HG03558 (cell line): ENCODE results near the gene ZYX.
"Not testable (repeated sequence)": the region's sequence is repeated elsewhere in the genome, so short reads cannot be mapped to it uniquely, and the experiment has no call there.

Source experiments
- ATAC-seq: cut with Tn5 transposase; IDR thresholded peaks from one replicate; pipeline ENCODE4 v1.9.1; 2021; ENCODE audit warnings: moderate number of reproducible peaks; ENCODE audit not compliant: unreplicated experiment; ENCODE audit errors: extremely low read depth

Gene ZYX

GRCh38 chr7:143384661-143385631 is 3.8 kb downstream of the ZYX start:
- no peak for ATAC-seq

GRCh38 chr7:143385891-143386781 is 5.0 kb downstream of the ZYX start:
- ATAC-seq, result no peak

- ATAC-seq, result no peak
Measured at GRCh38 chr7:143387156-143387975, 6.2 kb downstream of the ZYX start.

- no peak for ATAC-seq
Measured at GRCh38 chr7:143388051-143388450, 6.9 kb downstream of the ZYX start.

DNA sequence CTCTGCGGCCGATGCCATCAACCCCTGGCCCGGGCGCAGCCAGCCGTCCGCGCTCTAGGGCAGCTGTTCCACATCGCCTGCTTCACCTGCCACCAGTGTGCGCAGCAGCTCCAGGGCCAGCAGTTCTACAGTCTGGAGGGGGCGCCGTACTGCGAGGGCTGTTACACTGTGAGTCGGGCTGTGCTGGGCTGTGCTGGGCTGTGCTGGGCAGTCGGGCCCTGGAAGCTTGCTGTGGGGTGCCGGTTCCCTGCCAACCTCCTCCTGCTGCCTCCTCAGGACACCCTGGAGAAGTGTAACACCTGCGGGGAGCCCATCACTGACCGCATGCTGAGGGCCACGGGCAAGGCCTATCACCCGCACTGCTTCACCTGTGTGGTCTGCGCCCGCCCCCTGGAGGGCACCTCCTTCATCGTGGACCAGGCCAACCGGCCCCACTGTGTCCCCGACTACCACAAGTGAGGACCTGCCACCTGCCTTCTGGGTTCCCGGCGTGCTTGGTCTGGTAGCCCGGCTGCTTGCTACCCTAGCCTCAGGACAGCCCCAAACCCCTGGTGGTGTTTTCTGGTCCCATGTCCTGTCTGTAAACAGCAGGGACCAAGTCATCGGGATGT is 7.5 kb downstream of the ZYX start:
- ATAC-seq, result no peak

GRCh38 chr7:143389316-143390103 is 8.4 kb downstream of the ZYX start:
- ATAC-seq, result no peak

GRCh38 chr7:143390104-143390772 is 9.1 kb downstream of the ZYX start:
- ATAC-seq, result no peak

DNA sequence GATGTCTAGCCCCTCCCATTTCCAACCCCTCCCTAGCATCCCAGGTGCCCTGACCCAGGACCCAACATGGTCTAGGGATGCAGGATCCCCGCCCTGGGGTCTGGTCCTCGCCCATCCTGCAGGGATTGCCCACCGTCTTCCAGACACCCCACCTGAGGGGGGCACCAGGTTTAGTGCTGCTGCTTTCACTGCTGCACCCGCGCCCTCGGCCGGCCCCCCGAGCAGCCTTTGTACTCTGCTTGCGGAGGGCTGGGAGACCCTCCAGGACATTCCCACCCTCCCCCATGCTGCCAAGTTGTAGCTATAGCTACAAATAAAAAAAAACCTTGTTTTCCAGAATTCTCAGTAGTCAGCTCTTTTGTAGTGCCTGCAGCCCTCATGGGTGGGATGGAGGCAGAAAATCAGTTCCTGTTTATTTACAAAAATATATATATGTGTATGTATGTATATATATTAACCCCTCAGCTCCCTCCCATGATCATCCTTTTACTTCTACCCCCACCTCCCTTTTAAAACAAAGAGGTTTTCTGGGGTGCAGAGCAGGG is 9.7 kb downstream of the ZYX start:
- ATAC-seq, result no peak

GRCh38 chr7:143391462-143392404 is 10.6 kb downstream of the ZYX start:
- no peak for ATAC-seq

- ATAC-seq, result not testable (repeated sequence)
Measured at GRCh38 chr7:143392427-143392826, 11.3 kb downstream of the ZYX start.

- no peak for ATAC-seq
Measured at GRCh38 chr7:143392875-143393266, 11.7 kb downstream of the ZYX start.

DNA sequence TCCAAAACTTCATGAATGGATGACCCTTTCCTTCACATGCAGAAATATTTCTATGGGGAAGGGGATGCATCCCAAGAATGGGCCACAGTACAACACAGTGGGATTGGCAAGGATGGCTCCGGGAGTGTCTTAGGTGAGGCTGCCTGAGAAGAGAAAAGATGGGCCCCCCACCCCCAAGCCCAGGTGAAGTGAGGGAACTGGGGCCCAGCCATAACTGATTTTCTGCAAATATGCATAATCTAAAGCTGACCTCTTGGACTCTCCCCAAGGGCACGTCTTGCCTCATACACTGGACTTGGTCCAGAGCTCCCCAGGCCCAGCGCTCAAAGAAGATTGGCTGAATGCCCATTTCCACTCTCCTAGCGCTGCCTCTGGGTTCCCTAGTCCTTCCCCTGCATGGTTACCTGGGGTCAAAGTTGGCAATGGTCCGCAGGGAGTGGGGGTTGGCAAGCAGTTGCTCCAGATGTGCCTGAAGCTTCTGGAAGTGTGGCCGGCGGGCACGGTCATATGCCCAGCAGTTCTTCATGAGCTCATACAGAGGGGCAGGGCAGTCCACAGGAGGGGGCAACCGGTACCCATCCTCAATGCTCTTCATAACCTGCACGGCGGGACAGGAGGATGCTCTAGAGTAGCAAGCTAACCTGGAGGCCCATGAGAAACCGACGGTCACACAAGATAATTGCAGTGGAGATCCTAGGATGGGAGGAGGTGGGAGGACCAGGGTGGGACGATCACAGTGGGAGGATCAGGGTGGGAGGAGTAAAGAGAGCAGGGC is 12.3 kb downstream of the ZYX start:
- no peak for ATAC-seq

- ATAC-seq, result no peak
Measured at GRCh38 chr7:143394068-143394467, 12.9 kb downstream of the ZYX start.

DNA sequence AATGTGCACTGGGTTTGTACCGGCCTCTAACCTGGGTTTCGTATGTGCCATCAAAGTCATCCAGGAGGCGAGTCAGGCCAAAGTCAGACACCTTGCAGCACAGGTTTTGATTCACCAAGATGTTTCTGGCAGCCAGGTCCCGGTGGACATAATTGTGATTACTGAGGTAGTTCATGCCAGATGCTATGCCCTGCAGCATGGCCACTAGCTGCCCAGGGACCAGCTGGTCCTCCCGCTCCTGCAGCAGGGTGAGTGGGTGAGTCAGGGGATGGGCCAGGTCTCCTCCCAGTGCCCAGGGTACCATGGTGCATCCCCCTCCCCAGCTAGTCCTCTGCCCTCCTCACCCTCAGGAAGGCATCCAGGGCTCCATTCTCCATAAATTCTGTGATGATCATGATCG is 13.6 kb downstream of the ZYX start:
- no peak for ATAC-seq

GRCh38 chr7:143395187-143396149 is 14.3 kb downstream of the ZYX start:
- ATAC-seq, result no peak
